Stimulated activated CD8-positive, alpha-beta memory T cell treated with anti-CD3 and anti-CD28 coated beads, Interleukin-4, amount 100 ng/mL, for 24 hours (primary cell): ENCODE data around the gene PTPRN2.
"Not testable (repeated sequence)": the region's sequence is repeated elsewhere in the genome, so short reads cannot be mapped to it uniquely, and the experiment has no call there.

ENCODE experiments used
- DNase-seq: peaks from one replicate; pipeline ENCODE4 v3.0.0-alpha.2; 2020; ENCODE audit warnings: low read depth

The PTPRN2 gene

DNA sequence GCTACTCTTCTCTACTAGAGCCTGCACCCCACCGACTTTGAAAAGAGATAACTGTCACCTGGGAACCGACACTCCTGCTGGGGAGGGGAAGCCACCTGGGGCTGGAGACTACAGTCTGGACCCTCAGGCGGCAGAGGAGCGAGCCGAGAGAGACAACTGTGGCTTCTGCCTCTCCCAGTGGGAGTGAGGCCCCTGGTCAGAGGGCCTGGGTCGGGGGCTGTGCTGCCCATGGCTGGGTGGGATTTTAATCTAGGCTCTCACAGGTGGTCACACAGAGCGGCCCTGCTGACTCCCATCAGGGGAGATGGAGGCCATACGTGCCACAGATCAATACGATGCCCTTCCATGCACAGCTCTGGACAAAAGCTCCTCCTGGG, 878.7 kb downstream of the PTPRN2 start:
- no peak for DNase-seq

DNA sequence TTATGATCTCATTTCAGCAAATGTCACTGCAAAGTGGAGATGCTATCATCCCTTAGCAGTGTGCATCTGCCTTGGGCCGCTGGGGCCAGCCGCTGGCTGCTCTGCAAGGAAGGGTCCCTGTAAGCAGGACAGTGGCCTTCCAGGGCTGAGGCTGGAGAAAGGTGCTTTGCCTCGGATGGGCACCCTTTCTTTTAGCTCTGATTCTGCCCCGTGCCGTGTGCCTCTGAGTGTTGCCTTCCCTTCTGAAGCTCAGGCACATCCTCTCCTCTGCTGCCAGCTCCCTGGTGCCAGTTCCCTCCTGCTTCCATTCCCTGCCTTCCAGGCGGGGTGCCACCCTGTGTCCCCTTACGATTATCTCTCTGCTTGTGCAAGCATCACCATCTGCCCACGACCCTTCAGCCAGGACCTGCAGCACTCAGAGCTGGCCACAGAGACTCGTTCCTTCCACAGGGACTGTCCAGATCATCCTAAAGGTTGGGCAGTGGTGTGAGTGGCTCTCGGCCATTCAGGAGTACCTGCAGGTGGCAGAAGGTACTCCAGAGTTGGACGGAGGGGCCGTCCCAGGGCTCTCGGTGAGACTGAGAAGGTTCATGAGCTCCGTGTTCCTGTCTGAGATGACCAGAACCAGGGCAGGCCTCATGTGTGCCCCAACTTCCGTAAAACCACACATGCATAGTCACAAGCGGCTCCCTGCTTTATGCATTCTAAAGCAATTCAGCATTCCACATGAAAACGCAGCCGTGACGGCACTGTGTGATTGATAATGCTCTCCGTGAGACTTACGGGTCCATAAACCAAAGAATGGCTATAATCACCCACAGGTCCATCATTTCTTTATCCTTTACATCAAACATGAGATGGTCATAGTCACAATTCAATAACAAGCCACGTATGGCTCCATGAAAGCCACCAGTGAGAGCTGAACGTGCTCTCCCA, 879.4 kb downstream of the PTPRN2 start:
- DNase-seq, result no peak

DNA sequence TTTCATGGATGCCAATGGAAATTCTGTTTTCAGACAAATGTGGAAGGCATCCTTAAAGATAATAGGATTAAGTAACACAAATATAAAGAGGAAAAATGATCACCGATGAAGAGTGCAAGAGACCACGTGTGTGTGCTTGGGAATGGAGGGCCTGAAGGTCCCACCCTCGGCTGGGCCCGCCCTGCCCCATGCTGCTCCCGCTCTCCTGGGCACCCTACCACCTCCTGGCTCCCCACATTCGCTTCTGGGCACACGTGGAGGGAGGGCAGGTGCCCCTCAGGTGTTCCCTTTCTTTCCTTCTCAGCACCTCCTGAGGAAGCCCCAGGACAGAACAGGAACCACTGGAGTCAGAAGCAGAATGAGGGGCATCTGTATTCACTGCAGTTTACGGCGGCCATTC, 883.3 kb downstream of the PTPRN2 start:
- no peak for DNase-seq

DNA sequence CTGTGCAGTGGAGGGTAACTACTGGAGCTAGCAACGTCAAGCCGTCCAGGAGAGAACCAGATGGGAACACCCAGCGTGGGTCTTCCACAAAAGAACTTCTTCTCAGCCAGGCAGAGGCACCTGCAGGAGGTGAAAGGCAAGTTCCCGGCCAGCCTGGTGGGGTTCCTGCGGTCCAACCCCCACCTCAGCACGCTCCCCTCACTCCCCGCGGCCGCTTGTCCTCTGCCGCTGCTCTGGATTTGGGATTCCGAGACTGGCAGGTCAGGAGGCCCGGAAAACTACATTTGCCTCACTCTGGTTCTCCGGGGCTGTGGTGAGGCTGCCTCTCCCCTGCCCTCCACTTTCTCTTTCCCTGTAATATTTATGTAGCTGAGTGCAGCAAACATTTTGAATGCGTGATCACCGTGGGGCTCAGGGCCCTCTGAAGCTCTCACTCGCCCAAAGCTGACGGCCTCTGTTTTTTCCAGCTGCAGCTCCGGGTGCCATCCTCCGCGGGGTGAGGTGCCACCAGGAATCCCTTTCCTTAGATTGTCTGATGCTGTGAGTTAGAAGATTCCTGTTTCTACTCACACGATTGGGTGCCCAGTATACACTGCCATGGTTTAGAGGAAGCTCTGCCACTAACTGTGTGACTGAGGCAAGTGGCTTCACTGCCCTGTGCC, 884.0 kb downstream of the PTPRN2 start:
- DNase-seq, result no peak

DNA sequence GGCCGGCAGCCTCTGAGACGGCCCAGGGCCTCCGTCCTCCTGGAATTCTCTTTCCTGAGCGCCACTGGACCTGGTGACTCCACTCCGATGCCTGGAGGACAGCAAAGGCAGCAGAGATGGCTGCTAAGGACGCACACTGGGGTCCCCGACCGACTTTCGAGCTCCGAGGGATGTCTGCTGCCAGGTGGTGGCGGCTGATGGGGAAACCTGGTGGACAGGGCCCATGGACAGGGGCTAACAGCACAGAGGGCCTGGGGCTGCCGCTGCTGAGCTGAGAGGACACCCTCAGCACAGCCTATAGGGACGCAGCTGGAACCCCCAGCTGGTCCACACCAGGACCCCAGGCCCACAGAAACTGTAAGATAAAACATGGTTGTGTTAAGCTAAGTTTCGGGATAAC, 884.5 kb downstream of the PTPRN2 start:
- no peak for DNase-seq

DNA sequence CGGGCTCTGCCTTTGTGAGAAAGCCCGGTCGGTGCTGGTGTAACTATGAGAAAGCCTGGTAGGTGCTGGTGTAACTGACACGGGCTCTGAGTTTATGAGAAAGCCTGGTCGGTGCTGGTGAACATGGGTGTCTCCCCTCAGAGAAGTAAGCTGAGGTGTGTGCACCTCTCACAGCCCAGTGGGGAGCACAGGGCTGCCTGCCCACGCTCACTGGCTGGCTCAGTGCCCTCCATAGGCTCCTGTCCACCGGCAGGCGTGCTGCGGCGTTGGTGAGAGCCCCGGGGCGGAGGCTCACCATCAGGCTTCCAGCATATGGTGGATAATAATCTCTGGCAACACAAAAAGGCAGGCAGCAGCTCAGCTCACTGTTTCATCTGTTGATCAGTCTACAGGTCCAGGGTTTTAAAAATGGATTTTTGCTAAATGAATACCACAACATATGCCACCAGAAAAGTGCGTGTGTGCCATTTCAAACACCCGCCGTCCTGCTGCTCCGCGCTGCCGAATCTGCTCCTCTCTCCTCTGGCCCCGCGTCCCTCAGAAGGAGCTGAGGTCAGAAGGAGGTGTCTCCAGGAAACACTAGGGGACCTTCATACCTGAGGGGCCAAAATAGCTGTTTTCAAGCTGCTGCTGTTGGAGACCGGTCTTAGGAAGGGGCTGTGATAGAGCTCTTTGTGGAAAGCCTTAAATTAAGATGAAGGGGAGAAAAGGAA, 885.2 kb downstream of the PTPRN2 start:
- no peak for DNase-seq

DNA sequence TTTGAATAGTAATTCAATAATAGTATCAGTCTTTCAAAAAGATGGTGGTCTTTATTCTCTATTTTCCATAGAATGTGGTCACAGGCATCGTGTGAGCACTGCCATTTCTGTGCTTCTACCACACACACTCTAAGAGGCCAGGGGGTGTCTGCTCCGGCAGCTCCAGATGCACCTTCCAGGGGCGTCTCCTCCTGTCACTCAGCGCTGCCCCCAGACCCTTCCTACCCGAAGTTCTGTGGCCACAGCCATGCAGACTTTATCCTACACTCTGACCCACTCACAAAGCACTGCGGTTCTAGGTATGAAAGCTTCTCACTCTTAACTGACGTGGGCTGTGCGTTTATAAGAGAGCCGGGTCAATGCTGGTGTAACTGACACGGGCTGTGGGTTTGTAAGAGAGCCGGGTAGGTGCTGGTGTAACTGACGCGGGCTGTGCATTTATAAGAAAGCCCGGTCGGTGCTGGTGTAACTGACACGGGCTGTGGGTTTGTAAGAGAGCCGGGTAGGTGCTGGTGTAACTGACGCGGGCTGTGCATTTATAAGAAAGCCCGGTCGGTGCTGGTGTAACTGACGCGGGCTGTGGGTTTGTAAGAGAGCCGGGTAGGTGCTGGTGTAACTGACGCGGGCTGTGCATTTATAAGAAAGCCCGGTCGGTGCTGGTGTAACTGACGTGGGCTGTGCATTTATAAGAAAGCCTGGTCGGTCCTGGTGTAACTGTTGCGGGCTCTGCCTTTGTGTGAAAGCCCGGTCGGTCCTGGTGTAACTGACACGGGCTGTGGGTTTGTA, 886.0 kb downstream of the PTPRN2 start:
- DNase-seq, result not testable (repeated sequence)

DNA sequence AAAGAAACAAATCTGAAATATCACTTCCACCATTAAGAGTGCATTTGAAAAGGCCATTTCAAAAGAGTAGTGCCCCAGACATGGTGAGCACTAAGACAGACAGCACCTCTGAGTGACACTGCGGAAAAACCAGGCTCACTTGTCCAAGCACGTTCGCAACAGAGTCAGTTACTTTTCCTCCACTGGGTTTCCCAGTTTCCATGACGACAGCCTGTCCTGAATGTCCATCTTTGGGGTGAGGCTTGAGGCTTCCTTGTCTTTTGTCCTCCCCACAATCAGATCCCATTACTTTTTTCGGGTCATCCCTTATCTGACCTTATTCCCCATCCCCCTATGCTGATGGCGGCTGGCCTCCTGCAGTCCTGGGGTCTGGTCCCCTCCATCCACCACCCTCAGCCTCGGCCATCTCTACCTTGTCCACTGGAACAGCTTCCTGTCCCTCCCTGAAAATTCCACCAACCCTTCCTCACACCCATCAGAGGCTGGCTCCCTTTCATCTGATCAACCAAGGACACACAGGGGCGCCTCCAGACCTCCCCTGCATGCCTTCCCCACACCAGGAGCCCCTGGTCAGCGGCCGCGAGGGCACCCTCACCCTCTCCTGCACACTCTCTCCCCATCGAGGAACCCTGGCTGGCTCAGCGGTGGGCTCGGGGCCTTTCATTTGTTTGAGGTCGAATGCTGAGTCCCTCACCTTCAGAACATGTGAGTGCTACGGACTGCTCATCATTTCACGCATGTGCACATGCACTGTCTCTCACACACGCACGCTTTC, 887.2 kb downstream of the PTPRN2 start:
- no peak for DNase-seq

DNA sequence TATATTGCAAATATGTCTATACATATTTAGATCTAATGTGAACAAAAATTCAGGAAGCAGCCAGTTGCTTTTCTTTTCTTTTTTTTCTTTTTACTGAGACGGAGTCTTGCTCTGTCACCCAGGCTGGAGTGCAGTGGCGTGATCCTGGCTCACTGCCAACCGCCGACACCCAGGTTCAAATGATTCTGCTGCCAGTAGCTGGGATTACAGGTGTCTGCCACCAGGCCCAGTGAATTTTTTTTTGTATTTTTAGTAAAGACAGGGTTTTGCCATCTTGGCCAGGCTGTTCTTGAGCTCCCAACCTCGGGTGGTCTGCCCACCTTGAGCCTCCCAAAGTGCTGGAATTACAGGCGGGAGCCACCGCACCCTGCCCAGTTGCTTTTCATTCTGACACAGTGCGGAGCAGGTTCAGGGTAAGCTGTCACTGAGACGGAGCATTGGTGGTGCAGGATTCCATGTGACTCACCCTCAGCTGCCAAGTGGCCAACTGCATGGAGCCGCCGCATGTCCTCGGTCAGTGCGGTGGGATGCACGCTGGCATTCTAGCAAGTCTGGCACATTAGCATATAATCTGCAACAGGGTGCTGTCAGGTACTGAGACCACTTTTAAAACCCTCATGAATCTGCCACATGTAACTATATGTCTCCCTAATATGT, 888.1 kb downstream of the PTPRN2 start:
- no peak for DNase-seq

DNA sequence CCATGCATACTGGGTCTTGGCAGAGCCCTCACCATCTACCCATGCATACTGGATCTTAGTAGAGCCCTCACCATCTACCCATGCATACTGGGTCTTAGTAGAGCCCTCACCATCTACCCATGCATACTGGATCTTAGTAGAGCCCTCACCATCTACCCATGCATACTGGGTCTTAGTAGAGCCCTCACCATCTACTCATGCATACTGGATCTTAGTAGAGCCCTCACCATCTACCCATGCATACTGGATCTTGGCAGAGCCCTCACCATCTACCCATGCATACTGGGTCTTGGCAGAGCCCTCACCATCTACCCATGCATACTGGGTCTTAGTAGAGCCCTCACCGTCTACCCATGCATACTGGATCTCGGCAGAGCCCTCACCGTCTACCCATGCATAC, 890.3 kb downstream of the PTPRN2 start:
- not testable (repeated sequence) for DNase-seq

DNA sequence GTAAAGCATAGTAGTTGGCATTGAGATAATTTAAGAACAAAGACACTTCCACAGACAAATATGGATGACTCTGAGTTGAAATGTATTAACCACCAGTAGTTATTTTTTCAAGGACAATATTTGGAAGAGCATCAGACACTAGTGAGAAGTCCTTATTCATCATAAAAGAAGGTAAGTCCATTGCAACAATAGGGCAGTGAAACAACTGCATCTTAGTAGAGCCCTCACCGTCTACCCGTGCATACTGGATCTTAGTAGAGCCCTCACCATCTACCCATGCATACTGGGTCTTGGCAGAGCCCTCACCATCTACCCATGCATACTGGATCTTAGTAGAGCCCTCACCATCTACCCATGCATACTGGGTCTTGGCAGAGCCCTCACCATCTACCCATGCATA, 892.0 kb downstream of the PTPRN2 start:
- not testable (repeated sequence) for DNase-seq

DNA sequence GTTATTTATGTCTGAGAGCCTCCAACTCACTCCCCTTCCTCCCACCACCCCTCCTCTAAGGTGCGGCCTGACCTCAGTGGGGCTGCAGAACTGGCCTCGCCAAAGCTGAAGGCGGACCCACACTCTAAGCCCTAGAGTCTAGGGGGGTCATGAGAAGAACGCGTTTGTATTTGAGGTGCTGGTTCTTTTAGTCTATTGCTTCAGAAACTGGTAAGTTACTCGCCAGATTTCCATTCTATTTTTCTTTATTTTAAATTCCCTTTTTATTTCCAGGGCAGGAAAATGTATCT, 893.3 kb downstream of the PTPRN2 start:
- no peak for DNase-seq

DNA sequence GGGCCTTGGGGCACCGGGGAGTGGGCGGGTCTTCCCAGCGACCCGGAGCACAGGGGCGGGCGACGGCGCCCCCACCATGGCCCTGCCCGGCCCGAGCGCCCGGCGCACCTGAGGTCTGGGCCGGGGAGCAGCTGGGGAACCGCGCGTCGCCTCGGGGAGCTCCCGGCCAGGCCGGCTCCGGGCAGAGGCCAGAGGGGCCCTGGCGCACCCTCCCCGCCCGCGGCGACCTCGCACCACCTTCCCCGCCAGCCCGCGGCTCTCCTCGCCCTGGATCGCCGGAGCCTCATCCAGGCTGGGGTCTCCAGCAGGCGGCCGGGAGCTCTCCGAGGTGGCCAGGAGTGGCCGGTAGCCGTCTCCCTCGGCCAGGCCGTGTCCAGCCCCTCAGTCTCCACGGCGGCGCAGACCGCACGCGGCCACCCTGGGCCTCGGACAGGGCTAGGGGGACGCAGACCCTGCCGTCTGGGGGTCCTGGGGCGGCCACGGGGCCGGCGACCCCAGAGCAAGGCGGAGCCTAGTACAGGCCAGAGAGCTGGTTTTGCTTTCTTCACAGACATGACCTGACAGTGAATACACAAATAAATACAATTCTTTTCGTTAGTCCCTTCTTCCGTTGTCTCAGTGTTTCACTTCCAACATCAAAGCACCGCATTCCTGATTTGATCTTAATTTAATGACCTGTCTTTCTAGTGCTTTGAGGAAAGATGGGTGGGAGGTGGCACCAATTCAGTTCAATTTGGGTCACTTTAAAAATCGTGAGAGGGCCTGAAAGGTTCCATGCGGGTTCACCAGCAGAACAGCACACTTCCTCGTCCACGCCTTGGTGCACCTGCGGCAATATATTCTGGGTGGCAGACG, 893.9 kb downstream of the PTPRN2 start:
- no peak for DNase-seq

DNA sequence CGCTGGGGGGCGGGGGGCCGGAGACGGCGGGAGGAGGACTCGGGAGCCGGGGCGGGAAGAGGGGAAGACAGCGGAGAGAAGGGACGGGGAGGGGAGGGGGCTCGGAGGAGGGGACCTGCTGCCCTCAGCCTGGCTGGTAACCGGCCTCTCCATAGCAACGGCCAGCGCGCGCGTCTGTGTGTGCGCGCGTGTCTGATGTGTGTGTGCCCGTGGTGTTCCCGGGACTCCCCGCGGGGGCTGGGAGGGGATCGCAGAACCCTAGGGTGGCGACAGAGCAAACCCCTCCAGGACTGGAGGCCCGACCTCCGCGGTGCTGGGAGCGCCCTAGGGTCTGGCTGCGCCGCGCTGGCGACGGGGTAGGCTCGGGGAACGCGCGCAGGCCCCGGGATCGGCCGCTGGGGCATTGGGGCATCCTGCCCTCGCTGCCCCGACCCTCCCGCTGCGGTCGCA, 894.5 kb downstream of the PTPRN2 start:
- no peak for DNase-seq

DNA sequence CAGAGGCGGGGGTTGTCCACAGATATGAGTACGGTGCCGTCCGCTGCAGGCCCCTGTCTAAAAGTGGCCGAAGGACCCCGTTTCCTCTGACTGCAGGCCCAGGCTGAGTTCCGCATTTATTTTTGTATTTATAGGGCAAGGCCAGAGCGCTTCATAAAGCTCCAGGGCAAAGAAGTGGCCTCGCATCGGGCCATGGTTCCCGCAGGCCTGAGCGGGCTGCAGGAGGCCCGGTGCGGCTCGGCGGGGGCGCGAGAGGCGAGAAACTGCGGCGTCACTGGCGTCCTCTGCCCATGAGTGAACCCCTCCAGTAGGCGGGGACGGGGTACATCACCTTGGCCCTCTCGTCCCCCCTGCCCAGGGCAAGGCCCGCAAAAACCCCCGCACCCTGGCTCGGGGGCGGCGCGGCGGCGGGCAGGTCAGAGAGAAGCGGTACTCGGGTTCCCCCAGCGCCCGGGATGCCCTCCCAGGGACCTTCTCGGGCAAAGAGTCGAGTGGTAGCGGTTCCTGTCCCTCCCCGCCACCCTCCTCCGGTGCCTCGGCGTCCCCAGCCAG, 895.1 kb downstream of the PTPRN2 start:
- no peak for DNase-seq

DNA sequence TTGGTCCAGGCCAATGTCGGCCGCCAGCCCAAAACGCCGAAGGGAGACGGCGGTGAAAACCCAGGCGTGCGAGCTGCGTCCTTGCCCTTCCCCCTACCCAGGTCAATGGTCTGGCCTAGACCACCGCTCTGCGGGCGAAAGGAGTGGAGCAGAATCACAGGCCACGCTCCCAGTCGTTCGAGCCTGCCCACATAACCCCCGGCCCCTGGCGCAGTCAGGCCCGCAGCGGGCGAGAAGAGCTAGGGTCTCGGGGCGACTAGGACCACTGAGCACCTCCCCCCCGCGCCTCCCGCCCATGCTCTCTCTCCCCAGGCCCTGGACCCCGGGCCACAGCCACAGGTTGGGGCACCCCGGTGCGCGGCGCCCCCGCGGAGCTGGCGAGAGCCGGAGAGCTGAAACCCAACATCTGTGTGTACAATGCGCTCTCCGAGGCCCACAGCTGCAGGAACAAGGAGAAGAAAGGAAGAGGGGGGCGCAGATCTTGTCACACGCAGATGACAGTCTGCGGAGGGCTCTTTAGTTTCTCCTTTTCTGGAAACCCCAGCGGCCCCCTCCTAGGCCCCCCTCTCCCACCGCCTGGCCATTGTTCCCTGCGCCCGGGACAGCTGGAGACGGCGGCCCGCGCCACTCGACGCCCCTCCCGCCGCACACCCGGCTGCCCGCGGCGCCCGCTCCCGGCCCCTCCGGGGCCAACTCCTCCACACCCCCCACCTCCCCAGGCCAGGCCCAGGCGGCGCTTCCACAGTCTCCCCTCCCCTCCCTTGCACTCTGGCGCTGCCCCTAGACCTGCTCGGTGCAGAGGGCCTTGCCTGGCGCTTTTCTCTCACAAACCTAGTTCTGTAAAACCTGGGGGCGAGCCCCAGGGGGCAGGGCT, 895.8 kb downstream of the PTPRN2 start:
- DNase-seq, result no peak

DNA sequence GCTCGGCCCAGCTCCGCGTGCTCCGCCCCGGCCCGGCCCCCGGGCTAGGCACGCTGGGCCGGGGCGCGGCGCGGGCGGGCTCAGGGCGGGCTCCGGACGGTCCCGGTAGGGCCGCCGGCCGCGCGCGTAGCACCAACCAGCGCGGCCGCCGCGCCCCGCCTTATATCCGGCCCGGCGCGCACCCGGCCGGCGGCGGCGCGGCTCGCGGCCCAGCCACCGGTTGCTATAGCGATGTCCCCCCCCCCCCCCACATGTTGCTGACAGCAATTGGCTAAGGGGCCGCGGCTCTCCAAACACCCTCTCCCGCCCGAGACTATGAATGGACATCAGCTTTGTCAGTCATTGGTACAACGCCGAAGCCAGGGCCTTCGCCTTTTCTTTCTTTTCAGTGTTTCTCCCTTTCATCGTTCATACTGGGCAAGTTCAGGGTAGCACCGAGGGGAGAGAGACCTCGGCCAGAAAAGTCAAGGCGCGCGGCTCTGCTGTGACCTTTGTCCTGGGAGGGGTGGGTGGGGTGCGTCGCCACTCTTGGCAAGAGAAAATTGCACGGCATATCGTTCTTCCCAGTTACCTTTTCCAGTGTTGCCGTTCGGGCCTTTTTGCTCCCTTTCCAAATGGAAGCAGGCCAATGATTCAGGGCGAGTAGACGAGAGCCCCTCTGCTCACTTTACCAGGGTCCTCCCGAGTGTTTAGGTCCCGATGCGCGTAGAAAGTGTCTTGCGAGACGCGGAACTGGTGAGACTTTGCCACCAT, 896.6 kb downstream of the PTPRN2 start:
- no peak for DNase-seq
